Fibroblast of the aortic adventitia (primary cell): ENCODE data around the gene SMIM17. TPM values are rescaled to one million over a fixed set of nuclear protein-coding genes. Genes with fewer than 3 reads are reported as not detected.
"Not testable (repeated sequence)": the region's sequence is repeated elsewhere in the genome, so short reads cannot be mapped to it uniquely, and the experiment has no call there.

Experiments
- DNase-seq: peaks from one replicate; pipeline ENCODE4 v3.0.0-alpha.2; 2010; ENCODE audit warnings: low read depth
- H3K4me3 ChIP-seq: 2 replicates; pipeline ENCODE4 v1.5.1; 2011; ENCODE audit warnings: low read depth, mild to moderate bottlenecking, control low read depth, low read length, moderate library complexity
- total RNA-seq: library from RNA; depleted of rRNA; stranded (reverse); fragments of >200 nt; gene quantifications from 2 replicates; pipeline ENCODE4 v1.2.3, GENCODE V29; 2012; ENCODE audit warnings: low replicate concordance
- TF ChIP-seq, protein P1 (sequence below): IDR thresholded peaks from 2 replicates; pipeline ENCODE4 v1.5.1; 2011; ENCODE audit warnings: mild to moderate bottlenecking, low read length, control low read depth, inconsistent platforms; ENCODE audit not compliant: insufficient read depth

Gene SMIM17
- total RNA-seq, 1 donor: not detected

DNA sequence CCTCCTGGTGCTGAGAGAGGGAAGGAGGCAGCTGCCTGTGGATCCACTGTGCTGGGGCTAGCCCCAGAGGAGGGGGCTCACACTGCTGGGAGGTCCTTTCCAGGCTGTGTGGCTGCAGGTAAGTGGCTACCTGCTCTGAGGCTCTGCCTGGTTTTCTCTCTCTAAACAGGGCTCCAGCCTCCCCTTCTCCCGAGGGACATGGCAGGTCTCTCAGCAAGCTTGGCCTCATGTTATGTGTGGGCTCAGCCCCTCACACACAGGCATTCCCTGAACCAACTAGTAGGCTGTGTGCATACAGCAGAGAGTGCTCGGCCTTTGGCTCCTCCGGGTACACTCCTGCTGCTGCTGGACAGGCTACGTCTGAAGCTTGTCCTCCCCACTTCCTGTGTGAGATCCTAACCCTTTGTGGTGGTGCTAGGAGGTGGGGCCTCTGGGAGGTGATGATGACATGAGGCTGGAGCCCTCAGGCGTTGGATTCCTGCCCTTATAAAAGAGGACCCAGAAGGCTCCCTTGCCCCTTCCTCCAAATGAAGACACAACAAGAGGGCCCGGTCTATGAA, 24.4 kb downstream of the SMIM17 start:
- TF ChIP-seq, protein P1, sequence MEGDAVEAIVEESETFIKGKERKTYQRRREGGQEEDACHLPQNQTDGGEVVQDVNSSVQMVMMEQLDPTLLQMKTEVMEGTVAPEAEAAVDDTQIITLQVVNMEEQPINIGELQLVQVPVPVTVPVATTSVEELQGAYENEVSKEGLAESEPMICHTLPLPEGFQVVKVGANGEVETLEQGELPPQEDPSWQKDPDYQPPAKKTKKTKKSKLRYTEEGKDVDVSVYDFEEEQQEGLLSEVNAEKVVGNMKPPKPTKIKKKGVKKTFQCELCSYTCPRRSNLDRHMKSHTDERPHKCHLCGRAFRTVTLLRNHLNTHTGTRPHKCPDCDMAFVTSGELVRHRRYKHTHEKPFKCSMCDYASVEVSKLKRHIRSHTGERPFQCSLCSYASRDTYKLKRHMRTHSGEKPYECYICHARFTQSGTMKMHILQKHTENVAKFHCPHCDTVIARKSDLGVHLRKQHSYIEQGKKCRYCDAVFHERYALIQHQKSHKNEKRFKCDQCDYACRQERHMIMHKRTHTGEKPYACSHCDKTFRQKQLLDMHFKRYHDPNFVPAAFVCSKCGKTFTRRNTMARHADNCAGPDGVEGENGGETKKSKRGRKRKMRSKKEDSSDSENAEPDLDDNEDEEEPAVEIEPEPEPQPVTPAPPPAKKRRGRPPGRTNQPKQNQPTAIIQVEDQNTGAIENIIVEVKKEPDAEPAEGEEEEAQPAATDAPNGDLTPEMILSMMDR: no peak
- no peak for DNase-seq
- H3K4me3 ChIP-seq: no peak overlapping the region

GRCh38 chr19:56668676-56669075, 25.7 kb downstream of the SMIM17 start:
- TF ChIP-seq, protein P1: no peak
- no peak for DNase-seq
- H3K4me3 ChIP-seq: no peak overlapping the region

DNA sequence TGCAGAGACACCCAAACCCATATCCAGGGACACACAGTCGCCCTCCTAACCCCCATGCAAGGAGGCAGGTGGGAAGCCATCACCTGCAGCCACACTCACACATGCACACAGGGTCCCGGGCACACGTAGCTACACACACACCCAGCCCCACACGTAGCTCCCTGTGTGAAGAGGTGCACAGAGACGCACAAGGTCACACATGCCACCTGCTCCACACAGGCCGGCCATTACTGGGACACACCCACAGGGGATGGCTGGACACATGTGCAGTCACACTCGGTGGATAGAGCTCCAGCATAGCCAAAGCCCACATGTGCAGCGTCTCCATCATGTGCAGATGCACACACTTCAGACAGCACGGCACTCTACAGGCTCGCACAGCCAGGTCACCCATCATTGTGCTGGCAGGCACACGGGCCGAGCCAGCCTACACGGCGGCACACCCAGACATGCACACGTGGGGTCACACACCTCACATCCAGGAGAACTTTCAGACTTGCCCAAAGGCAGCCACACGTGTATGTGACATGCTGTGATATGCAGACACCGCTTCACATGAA, 27.5 kb downstream of the SMIM17 start:
- no peak overlapping the region for H3K4me3 ChIP-seq
- no peak for DNase-seq
- TF ChIP-seq, protein P1: no peak

DNA sequence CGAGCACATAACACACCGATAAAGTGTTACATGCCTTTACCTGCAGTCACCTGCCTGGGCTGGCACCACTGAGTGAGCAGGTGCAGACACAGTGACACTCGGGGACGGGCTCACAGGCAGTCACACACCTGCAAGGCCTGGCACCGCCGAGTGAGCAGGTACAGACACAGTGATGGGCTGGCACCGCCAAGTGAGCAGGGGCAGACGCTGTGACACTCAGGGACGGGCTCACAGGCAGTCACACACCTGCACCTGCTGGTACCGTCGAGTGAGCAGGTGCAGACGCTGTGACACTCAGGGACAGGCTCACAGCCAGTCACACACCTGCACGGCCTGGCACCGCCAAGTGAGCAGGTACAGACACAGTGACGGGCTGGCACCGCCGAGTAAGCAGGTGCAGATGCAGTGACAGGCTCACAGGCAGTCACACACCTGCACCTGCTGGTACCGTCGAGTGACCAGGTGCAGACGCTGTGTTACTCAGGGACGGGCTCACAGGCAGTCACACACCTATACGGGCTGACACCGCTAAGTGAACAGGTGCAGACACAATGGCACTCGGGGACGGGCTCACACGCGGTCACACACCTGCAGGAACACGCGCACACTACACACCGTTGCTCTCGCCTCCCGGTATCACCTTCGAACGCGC, 28.1 kb downstream of the SMIM17 start:
- DNase-seq: no peak
- no peak overlapping the region for H3K4me3 ChIP-seq
- TF ChIP-seq, protein P1: no peak

DNA sequence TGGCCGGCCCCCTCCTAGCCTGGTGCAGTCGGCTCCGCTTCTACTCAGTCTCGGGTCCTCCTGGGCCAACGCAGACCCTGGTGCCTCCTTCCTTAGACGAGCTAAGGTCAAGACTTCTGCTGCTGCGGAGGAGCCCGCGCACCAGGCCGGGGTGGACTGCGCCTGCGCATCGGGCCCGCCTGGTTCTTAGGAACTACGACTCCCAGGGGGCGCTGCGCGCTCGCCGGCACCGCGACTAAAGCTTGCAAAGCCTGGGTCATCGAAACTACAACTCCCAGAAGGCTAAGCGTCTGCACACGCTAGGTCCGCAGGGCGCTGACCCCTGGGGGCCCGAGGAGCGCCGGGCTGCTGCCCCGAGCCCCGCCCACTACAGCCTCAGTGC, 28.6 kb downstream of the SMIM17 start, which contains the start of gene ZNF835:
TSS of gene ZNF835 (minus strand) at position 145 of the 382 bp plus-strand sequence. CDS start 6,559 bp downstream, outside the sequence.
- no peak for DNase-seq
- TF ChIP-seq, protein P1: no peak
- H3K4me3 ChIP-seq: no peak within 1 kb of the TSS

DNA sequence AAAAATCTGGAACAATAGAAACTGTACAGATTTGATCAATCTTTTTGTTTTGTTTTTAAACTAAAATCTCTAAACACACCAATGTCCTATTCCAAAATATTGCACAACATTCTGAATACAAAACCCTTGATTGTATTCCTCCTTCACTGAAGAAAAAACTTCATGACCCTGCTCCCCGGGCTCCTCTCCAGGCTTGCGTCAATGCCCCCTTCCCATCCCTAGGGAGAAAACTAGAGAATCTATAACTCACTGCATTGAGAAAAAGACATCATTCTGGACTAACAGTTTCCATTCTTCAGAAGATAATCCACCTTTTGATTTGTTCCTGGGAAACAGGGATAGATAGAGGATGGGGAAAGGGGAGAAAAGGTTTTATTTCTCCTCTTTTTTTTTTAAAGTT, 29.7 kb downstream of the SMIM17 start:
- not testable (repeated sequence) for DNase-seq, H3K4me3 ChIP-seq

DNA sequence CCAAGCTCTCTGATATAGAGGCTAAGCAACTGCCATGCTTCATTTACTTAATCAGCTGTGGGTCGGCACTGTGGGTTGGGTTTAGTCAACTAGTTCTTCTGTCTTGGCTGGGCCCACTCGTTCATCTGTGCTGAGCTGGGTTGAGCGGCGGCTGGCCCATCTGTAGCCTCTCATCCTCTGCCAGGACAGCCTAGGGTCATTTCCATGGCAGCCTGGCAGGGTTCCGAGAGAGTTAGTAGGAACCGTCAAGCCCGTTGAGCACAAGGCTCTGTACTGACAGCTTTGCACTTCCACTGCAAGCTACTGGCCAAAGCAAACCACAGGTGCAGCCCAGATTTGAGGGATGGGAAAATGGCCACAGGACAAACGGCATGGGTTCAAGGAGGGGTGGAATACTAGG, 35.2 kb downstream of the SMIM17 start:
- TF ChIP-seq, protein P1: no peak
- DNase-seq: no peak
- no peak overlapping the region for H3K4me3 ChIP-seq
